Esophagus muscularis mucosa (tissue), 3 donors: ENCODE measurements around the gene TLCD1.

ENCODE experiments used
- CTCF ChIP-seq, 3 experiments: fragments of 200-600 bp in 2 of 3; fragments of 450-650 bp in 1 of 3; sonication (generic) in 2 of 3; IDR thresholded peaks; one replicate each; pipeline ENCODE4 v1.5.1; 2017 to 2019; ENCODE audit warnings: antibody characterized with exemption in 3 of 3, mild to moderate bottlenecking in 2 of 3, moderate library complexity in 1 of 3
- POLR2A ChIP-seq: fragments of 450-650 bp; IDR thresholded peaks from one replicate; pipeline ENCODE4 v1.6.1; 2017; ENCODE audit warnings: antibody characterized with exemption, moderate library complexity, mild to moderate bottlenecking, low read depth

DNA sequence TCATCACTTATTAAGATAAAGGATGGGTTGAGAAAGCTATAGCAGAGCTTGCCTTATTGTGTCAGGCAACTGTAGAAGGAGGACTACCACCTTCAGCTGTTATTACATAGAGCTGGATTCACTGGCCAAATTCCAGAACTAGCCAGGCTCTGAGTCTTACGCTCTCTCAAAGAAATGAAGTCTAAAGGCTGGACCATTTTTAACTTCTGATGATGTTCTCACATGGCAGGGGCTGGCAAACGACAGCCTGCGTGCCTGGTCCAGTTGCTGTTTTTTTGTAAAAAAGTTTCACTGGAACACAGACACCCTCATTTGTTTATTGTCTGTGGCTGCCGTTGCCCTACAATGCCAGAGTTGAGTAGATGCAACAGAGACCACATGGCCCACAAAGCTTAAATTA is 39.0 kb upstream of the TLCD1 start:
- TF ChIP-seq CTCF (IDR thresholded peaks at IDR 0.05) (no peak), POLR2A (no peak)
